Mammary epithelial cell (primary cell): Measurements from ENCODE around the gene C1QTNF1.

Experiments
- EZH2 ChIP-seq: IDR thresholded peaks from 2 replicates; pipeline ENCODE4 v1.6.1; 2012; ENCODE audit warnings: low read length, inconsistent platforms, borderline replicate concordance
- TF ChIP-seq, protein P1 (sequence below), 2 donors: IDR thresholded peaks in 1 of 2; conservative IDR thresholded peaks in 1 of 2; 2 replicates each; pipeline ENCODE4 v1.5.1; 2011 to 2012; ENCODE audit warnings: inconsistent platforms in 2 of 2, low read length in 2 of 2, mild to moderate bottlenecking in 2 of 2, control low read depth in 1 of 2, low read depth in 1 of 2; ENCODE audit not compliant: insufficient read depth in 1 of 2; ENCODE audit errors: extremely low read depth in 1 of 2

DNA sequence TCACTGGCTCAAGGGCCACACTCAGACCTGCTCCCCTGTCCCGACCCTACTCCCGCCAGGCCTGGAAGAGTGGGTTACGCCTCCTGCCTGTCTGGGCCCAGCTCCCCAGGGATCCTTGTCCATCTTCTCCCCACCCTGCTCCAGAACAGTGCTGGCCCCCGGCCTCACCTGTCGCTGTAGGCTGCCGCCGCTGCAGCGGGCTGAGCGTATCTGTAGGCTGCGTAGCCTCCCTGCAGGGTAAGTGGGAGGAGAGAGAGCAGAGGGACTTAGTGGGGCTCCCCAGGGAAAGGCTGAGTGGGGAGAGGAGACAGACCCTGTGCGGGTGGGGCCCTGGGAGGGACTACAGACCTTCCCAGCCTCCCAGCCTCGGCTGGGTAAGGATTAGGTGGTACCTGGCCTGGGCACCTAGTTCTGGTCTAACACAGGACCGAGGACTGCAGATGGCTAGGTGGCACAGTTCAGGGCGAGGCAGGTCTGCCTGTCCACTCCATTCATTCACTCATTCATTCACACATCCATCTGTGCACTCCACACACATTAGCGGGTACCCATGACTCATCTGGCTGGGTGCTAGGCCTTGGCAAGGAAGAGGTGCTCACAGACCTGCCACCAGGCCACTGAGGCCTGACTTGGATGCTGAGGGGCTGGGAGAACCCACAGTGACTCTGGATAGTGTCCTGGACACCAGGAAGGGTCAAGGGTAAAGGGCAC lies 71.5 kb downstream of the C1QTNF1 start:
- TF ChIP-seq, protein P1, sequence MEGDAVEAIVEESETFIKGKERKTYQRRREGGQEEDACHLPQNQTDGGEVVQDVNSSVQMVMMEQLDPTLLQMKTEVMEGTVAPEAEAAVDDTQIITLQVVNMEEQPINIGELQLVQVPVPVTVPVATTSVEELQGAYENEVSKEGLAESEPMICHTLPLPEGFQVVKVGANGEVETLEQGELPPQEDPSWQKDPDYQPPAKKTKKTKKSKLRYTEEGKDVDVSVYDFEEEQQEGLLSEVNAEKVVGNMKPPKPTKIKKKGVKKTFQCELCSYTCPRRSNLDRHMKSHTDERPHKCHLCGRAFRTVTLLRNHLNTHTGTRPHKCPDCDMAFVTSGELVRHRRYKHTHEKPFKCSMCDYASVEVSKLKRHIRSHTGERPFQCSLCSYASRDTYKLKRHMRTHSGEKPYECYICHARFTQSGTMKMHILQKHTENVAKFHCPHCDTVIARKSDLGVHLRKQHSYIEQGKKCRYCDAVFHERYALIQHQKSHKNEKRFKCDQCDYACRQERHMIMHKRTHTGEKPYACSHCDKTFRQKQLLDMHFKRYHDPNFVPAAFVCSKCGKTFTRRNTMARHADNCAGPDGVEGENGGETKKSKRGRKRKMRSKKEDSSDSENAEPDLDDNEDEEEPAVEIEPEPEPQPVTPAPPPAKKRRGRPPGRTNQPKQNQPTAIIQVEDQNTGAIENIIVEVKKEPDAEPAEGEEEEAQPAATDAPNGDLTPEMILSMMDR (conservative IDR thresholded peaks at IDR 0.05 in 1 of 2, IDR thresholded peaks at IDR 0.05 in 1 of 2; ENCODE audit: extremely low read depth in 1 of 2, insufficient read depth in 1 of 2, low read depth in 1 of 2, low read length in 2 of 2), result no peak
- no peak for TF ChIP-seq EZH2
